HL-60/S4 (cell line): ENCODE data around the gene GIMAP1.

Experiments used
- in situ Hi-C: fragments of 300-500 bp; cut with MboI; formaldehyde crosslinking; loops from 2 replicates; pipeline ENCODE4 v1.14.3; 2022; ENCODE audit warnings: low sequenced_read_pairs

GIMAP1 gene

GRCh38 chr7:150745876-150746275 lies 29.5 kb downstream of the GIMAP1 start:
- in situ Hi-C loops, result no loop called here

GRCh38 chr7:150746921-150747320 lies 30.5 kb downstream of the GIMAP1 start:
- in situ Hi-C loops, result no loop called here

- in situ Hi-C loops, result no loop called here
Observed at GRCh38 chr7:150748376-150748775, 32.0 kb downstream of the GIMAP1 start.

GRCh38 chr7:150751702-150752101 lies 35.3 kb downstream of the GIMAP1 start:
- in situ Hi-C loops, result loop anchor here (10.0 kb wide), 1 partner anchor 307 kb away; no protein-coding TSS in a partner anchor

- in situ Hi-C loops, result loop anchor here (10.0 kb wide), 1 partner anchor 308 kb away; no protein-coding TSS in a partner anchor
Observed at GRCh38 chr7:150753239-150753638, 36.8 kb downstream of the GIMAP1 start.

GRCh38 chr7:150753826-150754603 lies 37.6 kb downstream of the GIMAP1 start:
- in situ Hi-C loops, result loop anchor here (10.0 kb wide), 1 partner anchor 309 kb away; no protein-coding TSS in a partner anchor

- in situ Hi-C loops, result loop anchor here (10.0 kb wide), 1 partner anchor 310 kb away; no protein-coding TSS in a partner anchor
Observed at GRCh38 chr7:150754951-150755350, 38.5 kb downstream of the GIMAP1 start.

GRCh38 chr7:150755473-150756099 lies 39.2 kb downstream of the GIMAP1 start:
- in situ Hi-C loops, result loop anchor here (10.0 kb wide), 1 partner anchor 311 kb away; no protein-coding TSS in a partner anchor

- in situ Hi-C loops, result loop anchor here (10.0 kb wide), 1 partner anchor 311 kb away; no protein-coding TSS in a partner anchor
Observed at GRCh38 chr7:150756166-150756565, 39.8 kb downstream of the GIMAP1 start.

GRCh38 chr7:150756858-150757257 lies 40.4 kb downstream of the GIMAP1 start:
- in situ Hi-C loops, result loop anchor here (10.0 kb wide), 1 partner anchor 312 kb away; no protein-coding TSS in a partner anchor

- in situ Hi-C loops, result loop anchor here (10.0 kb wide), 1 partner anchor 315 kb away; no protein-coding TSS in a partner anchor
Observed at GRCh38 chr7:150759479-150759878, 43.1 kb downstream of the GIMAP1 start.

- in situ Hi-C loops, result no loop called here
Observed at GRCh38 chr7:150766334-150766709, 49.9 kb downstream of the GIMAP1 start.

GRCh38 chr7:150769768-150770167 lies 53.4 kb downstream of the GIMAP1 start:
- in situ Hi-C loops, result no loop called here
